Measurements from ENCODE around the gene RHOB. TPM values are rescaled to one million over a fixed set of nuclear protein-coding genes. Genes with fewer than 3 reads are reported as not detected.
A peak's percentile ranks its signal among the peaks of the same experiment; 100 is the strongest.

Gene RHOB
- total RNA-seq, 3 donors from 2014 or later: 75.5 to 616 (median 104) TPM

DNA sequence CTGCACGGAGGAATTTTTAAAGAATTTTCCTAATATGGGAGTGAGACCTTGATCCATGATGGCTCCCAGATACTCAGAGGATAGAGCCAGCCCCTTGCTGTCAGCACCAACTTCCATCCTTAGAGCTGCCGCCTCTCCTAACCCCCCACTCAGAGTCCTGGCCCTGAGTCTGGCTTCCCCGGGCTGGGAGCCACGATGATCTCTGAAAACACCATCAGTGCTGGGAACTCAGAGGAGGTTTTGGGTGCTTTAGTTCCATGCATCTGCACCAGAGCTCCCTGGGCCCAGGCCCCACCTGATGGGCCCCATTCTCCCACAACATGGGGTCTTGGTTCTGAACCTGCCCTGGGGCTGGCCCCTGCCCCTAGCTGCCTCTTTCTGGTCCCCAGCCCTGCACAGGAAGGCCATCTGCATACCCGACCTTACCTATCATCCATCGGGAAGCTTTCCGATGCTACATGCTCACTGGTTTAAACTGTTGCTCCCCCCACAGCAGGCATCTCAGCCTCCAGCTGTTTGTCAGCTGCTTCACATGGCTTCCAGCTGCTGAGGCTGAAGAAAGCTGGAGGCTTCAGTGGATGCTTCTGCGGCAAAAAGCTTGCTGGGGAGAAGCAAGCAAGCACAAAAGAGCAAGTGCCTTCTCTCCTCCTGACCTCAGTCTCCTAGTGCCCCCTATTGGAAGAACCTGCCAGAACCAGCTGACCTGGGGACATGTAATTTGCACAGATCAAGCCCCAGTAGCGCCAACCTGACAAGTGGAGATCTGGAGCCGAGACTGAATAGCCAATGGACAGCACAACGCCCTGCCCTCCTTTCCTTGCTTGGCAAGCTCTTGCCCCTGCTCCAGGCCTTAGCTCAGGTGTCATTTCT is 24.2 kb upstream of the RHOB start:
- no peak for ATAC-seq
- no peak for DNase-seq
- intact Hi-C loops (cut with DNase I, micrococcal nuclease): no loop called here
- Histone ChIP-seq H3K4me1 (ENCODE audit: low read depth) (no peaks in the 10 kb centered on the region), H3K9me3 (no peaks in the 10 kb centered on the region), H3K4me3 (no peak overlapping the region), H3K36me3 (ENCODE audit: low read depth) (no peaks in the 10 kb centered on the region)
- TF ChIP-seq, protein P1, sequence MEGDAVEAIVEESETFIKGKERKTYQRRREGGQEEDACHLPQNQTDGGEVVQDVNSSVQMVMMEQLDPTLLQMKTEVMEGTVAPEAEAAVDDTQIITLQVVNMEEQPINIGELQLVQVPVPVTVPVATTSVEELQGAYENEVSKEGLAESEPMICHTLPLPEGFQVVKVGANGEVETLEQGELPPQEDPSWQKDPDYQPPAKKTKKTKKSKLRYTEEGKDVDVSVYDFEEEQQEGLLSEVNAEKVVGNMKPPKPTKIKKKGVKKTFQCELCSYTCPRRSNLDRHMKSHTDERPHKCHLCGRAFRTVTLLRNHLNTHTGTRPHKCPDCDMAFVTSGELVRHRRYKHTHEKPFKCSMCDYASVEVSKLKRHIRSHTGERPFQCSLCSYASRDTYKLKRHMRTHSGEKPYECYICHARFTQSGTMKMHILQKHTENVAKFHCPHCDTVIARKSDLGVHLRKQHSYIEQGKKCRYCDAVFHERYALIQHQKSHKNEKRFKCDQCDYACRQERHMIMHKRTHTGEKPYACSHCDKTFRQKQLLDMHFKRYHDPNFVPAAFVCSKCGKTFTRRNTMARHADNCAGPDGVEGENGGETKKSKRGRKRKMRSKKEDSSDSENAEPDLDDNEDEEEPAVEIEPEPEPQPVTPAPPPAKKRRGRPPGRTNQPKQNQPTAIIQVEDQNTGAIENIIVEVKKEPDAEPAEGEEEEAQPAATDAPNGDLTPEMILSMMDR (IDR thresholded peaks at IDR 0.05): no peak

DNA sequence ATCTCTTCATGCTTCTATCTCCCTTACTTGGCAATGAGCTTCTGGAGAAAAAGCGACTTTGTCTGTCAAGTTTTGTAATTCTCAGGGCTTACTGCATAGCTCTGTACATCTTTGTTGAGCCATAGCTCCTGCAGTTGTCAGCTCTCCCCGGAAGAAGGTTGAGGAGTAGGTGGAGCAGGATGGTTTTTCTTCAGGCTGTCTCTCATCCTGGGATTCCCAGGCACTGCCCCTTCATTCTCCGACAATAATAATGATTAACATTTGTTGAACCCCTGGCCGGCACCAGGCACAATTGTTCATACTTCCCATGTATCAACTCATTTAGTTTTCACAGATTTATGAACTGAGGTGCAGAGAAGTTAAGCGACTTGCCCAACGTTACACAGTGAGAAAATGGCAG is 23.5 kb upstream of the RHOB start:
- Histone ChIP-seq H3K4me1 (ENCODE audit: low read depth) (no peaks in the 10 kb centered on the region), H3K36me3 (ENCODE audit: low read depth) (no peaks in the 10 kb centered on the region), H3K4me3 (no peak overlapping the region), H3K9me3 (no peaks in the 10 kb centered on the region)
- no peak for DNase-seq
- TF ChIP-seq, protein P1 (IDR thresholded peaks at IDR 0.05): no peak
- intact Hi-C loops (cut with DNase I, micrococcal nuclease): no loop called here
- no peak for ATAC-seq

DNA sequence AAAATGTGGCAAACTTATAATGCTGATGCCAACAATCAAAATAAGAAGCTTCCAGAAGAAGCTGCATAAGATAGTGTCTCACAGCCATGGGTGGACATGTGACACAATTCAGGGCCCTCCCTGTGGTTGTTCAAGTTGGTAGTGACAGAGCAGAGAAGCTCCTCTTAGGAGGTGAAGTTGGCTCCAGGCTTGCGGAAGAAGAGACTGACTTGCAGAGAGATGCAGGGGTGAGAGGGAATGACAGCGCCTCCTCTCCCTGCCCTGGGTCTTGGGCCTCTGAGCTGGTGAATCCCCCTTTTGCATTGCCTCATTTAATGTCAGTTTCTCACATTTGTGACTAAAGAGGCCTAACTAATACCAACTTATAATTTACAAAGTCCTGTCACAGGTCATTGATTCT is 23.0 kb upstream of the RHOB start:
- Histone ChIP-seq H3K9me3 (no peaks in the 10 kb centered on the region), H3K4me1 (ENCODE audit: low read depth) (no peaks in the 10 kb centered on the region), H3K36me3 (ENCODE audit: low read depth) (no peaks in the 10 kb centered on the region), H3K4me3 (no peak overlapping the region)
- ATAC-seq (no peak), DNase-seq (no peak)
- TF ChIP-seq, protein P1 (IDR thresholded peaks at IDR 0.05): no peak
- intact Hi-C loops (cut with DNase I, micrococcal nuclease): no loop called here

DNA sequence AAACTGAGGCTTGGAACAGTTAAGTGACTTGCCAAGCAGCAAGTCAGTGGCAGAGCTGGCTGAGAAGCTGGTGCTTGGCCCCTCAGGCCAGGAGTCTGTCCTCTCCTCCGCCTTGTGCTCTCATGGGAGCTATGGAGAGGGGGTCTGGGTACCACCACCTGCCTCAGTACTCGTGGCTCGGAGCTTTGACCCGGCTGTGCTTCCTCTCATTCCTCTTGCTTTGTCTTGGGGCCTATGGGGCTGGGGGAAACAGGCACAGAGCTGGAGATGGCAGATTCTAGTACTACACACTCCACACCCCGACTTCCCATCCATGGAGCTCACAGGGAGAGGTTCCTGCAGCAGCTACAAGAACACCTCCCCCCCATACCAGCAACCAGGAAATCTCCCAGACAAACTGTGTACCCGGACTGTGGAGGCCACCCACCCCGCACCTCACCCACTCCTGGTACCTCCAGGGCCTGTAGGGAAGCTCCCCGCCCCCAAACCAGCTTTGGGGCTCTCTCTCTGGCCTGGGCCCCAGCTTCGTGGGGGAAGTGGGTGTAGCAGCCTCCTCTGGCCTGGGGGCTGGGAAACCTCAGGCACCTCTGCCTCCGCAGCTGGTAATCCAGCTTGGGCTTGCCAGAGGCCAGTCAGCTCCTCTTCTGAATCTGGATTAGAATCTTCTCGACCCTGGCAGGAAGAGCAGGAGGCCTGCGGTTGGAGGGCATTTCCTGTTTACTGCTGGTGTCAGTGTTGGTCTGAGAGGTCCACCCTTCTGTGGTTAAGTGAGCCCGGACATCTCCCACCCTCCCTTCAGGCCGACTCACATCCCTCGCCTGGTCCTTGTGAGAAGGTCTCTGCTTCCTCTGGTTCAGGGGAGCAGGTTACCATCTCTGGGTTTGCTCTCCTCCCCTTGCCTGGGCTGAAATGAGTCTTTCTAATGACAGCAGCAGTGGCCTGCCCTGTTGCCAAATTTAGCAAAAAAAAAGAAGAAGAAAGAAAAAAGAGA is 22.3 kb upstream of the RHOB start:
- ATAC-seq (peak; percentile 58), DNase-seq (peak; percentile 56 to 74 (median 63))
- no peaks in the 10 kb centered on the region for H3K9me3 ChIP-seq
- intact Hi-C loops (cut with DNase I, micrococcal nuclease): no loop called here
- peaks cover 5% of the 10 kb centered on the region for H3K4me1 ChIP-seq (ENCODE audit: low read depth)
- H3K36me3 ChIP-seq (ENCODE audit: low read depth): no peaks in the 10 kb centered on the region
- TF ChIP-seq, protein P1 (IDR thresholded peaks at IDR 0.05): no peak
- no peak overlapping the region for H3K4me3 ChIP-seq

DNA sequence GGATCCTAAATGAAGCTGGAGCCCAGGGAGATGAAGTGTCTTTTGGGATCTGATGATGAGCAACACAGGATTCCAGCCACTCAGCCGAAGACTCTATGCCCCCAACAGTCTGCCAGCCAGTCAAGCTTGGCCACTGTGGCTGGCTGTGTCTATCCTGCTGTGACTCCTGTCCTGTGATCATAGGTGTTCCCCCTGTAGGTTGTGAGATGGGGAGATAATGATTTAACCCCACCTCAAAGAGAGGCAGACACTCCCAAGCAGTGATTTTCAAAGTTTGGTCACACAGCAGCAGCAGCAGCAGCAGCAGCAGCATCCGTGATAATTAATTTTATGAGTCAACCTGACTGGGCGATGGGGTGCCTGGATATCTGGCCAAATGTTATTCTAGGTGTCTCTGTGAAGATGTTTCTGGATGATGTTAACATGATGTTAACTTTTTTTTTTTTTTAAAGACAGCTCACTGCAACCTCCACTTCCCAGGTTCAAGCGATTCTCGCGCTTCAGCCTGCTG is 21.4 kb upstream of the RHOB start:
- no peak for DNase-seq
- intact Hi-C loops (cut with DNase I, micrococcal nuclease): no loop called here
- H3K9me3 ChIP-seq: no peaks in the 10 kb centered on the region
- no peak for ATAC-seq
- no peaks in the 10 kb centered on the region for H3K36me3 ChIP-seq (ENCODE audit: low read depth)
- TF ChIP-seq, protein P1 (IDR thresholded peaks at IDR 0.05): no peak
- H3K4me3 ChIP-seq: no peak overlapping the region
- peaks cover 7% of the 10 kb centered on the region for H3K4me1 ChIP-seq (ENCODE audit: low read depth)

Data from mucosa of descending colon (tissue), 3 donors.